Activated CD4-positive, alpha-beta T cell treated with anti-CD3 and anti-CD28 coated beads, Interleukin-2, Interleukin-6, amounts not matched to agents 100 ng/mL and 50 ng/mL, durations not matched to agents 16 hours and 8 hours (primary cell): ENCODE data around the gene PAN3.
A peak's percentile ranks its signal among the peaks of the same experiment; 100 is the strongest.

Experiments used
- DNase-seq: peaks from one replicate; pipeline ENCODE4 v3.0.0-alpha.2; 2020

The PAN3 gene

GRCh38 chr13:28220166-28220565, 81.8 kb downstream of the PAN3 start:
- no peak for DNase-seq

GRCh38 chr13:28229522-28230411, 91.4 kb downstream of the PAN3 start:
- no peak for DNase-seq

GRCh38 chr13:28231642-28232041, 93.3 kb downstream of the PAN3 start:
- DNase-seq: no peak

GRCh38 chr13:28237944-28238343, 99.6 kb downstream of the PAN3 start:
- no peak for DNase-seq

- DNase-seq: no peak
Measured at GRCh38 chr13:28239374-28239773, 101.0 kb downstream of the PAN3 start.

- DNase-seq: no peak
Measured at GRCh38 chr13:28245465-28245864, 107.1 kb downstream of the PAN3 start.

GRCh38 chr13:28246891-28247290, 108.5 kb downstream of the PAN3 start:
- DNase-seq: no peak

- DNase-seq: no peak
Measured at GRCh38 chr13:28248080-28248479, 109.7 kb downstream of the PAN3 start.

- DNase-seq: no peak
Measured at GRCh38 chr13:28250542-28250941, 112.2 kb downstream of the PAN3 start.

GRCh38 chr13:28251466-28251865, 113.1 kb downstream of the PAN3 start:
- no peak for DNase-seq

GRCh38 chr13:28252547-28252946, 114.2 kb downstream of the PAN3 start:
- no peak for DNase-seq

GRCh38 chr13:28257305-28257704, 119.0 kb downstream of the PAN3 start:
- DNase-seq: no peak

GRCh38 chr13:28258417-28258816, 120.1 kb downstream of the PAN3 start:
- no peak for DNase-seq

GRCh38 chr13:28267497-28267896, 129.2 kb downstream of the PAN3 start:
- peak; percentile 5 for DNase-seq

GRCh38 chr13:28268800-28269223, 130.5 kb downstream of the PAN3 start:
- peak; percentile 80 for DNase-seq

GRCh38 chr13:28271056-28271840, 132.9 kb downstream of the PAN3 start:
- DNase-seq: no peak

GRCh38 chr13:28273919-28274318, 135.6 kb downstream of the PAN3 start:
- DNase-seq: no peak

GRCh38 chr13:28282451-28282850, 144.1 kb downstream of the PAN3 start:
- no peak for DNase-seq

GRCh38 chr13:28283600-28283999, 145.3 kb downstream of the PAN3 start:
- DNase-seq: no peak

GRCh38 chr13:28286263-28286662, 147.9 kb downstream of the PAN3 start:
- no peak for DNase-seq

- no peak for DNase-seq
Measured at GRCh38 chr13:28297341-28297740, 159.0 kb downstream of the PAN3 start.

GRCh38 chr13:28299916-28300315, 161.6 kb downstream of the PAN3 start:
- DNase-seq: no peak

- DNase-seq: no peak
Measured at GRCh38 chr13:28301839-28302238, 163.5 kb downstream of the PAN3 start.

GRCh38 chr13:28306325-28306724, 168.0 kb downstream of the PAN3 start:
- no peak for DNase-seq
